OCI-LY3 (cell line): Measurements from ENCODE around the gene USP46.

Source experiments
- H2AFZ ChIP-seq: fragments of 200-600, 300-600 bp; shearing (Covaris generic); 2 replicates; pipeline ENCODE4 v1.6.0; 2014; ENCODE audit warnings: antibody characterized with exemption, low read depth, low read length
- H3K27ac ChIP-seq: fragments of 200-600, 300-600 bp; sonication (generic); 2 replicates; pipeline ENCODE4 v1.5.1; 2014; ENCODE audit warnings: mild to moderate bottlenecking, low read length, moderate library complexity, mixed read lengths
- H3K27me3 ChIP-seq: fragments of 200-600, 300-600 bp; sonication (generic); 2 replicates; pipeline ENCODE4 v1.6.1; 2014; ENCODE audit warnings: low read depth, low read length, mixed read lengths
- H3K36me3 ChIP-seq: fragments of 200-600, 300-600 bp; sonication (generic); replicated peaks from 2 replicates; pipeline ENCODE3; 2014; ENCODE audit warnings: low read depth, low read length, mixed read lengths
- H3K4me1 ChIP-seq: fragments of 300-600, 200-600 bp; sonication (generic); 2 replicates; pipeline ENCODE4 v1.6.1; 2014; ENCODE audit warnings: low read length, mixed read lengths
- H3K4me2 ChIP-seq: fragments of 200-600, 300-600 bp; sonication (generic); 2 replicates; pipeline ENCODE4 v1.6.1; 2014; ENCODE audit warnings: low read length, mixed read lengths
- H3K4me3 ChIP-seq: fragments of 300-600, 200-600 bp; sonication (generic); 2 replicates; pipeline ENCODE4 v1.5.1; 2014; ENCODE audit warnings: antibody characterized with exemption, mild to moderate bottlenecking, low read length, moderate library complexity
- H3K79me2 ChIP-seq: fragments of 300-600, 200-600 bp; shearing (Covaris generic); 2 replicates; pipeline ENCODE4 v1.6.1; 2014; ENCODE audit warnings: mild to moderate bottlenecking, low read length, mixed read lengths
- H3K9ac ChIP-seq: fragments of 300-600, 200-600 bp; shearing (Covaris generic); 2 replicates; pipeline ENCODE4 v1.6.0; 2014; ENCODE audit warnings: mild to moderate bottlenecking, low read length, moderate library complexity
- H3K9me3 ChIP-seq: fragments of 200-600, 300-600 bp; shearing (Covaris generic); 2 replicates; pipeline ENCODE4 v1.6.1; 2014; ENCODE audit warnings: low read length, mixed read lengths; ENCODE audit not compliant: insufficient read depth
- H4K20me1 ChIP-seq: fragments of 200-600, 300-600 bp; sonication (generic); 2 replicates; pipeline ENCODE4 v1.6.1; 2016; ENCODE audit warnings: low read length, mixed read lengths; ENCODE audit not compliant: insufficient read depth
- CTCF ChIP-seq: fragments of 200-600, 300-600 bp; sonication (generic); IDR thresholded peaks from 2 replicates; pipeline ENCODE4 v1.5.1; 2014; ENCODE audit warnings: antibody characterized with exemption, low read length, low read depth
- EZH2phosphoT487 ChIP-seq: fragments of 200-600 bp; shearing (Covaris generic); IDR thresholded peaks from 2 replicates; pipeline ENCODE4 v1.6.1; 2018; ENCODE audit warnings: antibody characterized with exemption, mixed run types, low read depth

Gene USP46

GRCh38 chr4:52612341-52612740 lies 46.8 kb downstream of the USP46 start:
- peaks cover 2% of the 10 kb centered on the region for H3K36me3 ChIP-seq
- no peak overlapping the region for H3K4me2 ChIP-seq
- H3K4me3 ChIP-seq, result no peak overlapping the region
- no peaks in the 10 kb centered on the region for H3K9me3 ChIP-seq
- no peak overlapping the region for H2AFZ ChIP-seq
- H3K4me1 ChIP-seq, result no peaks in the 10 kb centered on the region
- no peaks in the 10 kb centered on the region for H3K27me3 ChIP-seq
- TF ChIP-seq EZH2phosphoT487 (no peak), CTCF (no peak)
- H3K27ac ChIP-seq, result no peak overlapping the region
- H3K9ac ChIP-seq, result no peak overlapping the region
- H3K79me2 ChIP-seq, result no peaks in the 10 kb centered on the region
- H4K20me1 ChIP-seq, result no peaks in the 10 kb centered on the region

- Histone ChIP-seq H3K4me1 (no peaks in the 10 kb centered on the region), H3K79me2 (no peaks in the 10 kb centered on the region), H3K36me3 (peaks cover 10% of the 10 kb centered on the region), H3K9me3 (no peaks in the 10 kb centered on the region), H3K4me3 (no peak overlapping the region), H4K20me1 (no peaks in the 10 kb centered on the region), H3K27me3 (no peaks in the 10 kb centered on the region), H3K9ac (no peak overlapping the region), H3K4me2 (no peak overlapping the region), H3K27ac (no peak overlapping the region), H2AFZ (no peak overlapping the region)
- TF ChIP-seq EZH2phosphoT487 (no peak), CTCF (no peak)
These were observed 48.0 kb downstream of the USP46 start for GRCh38 chr4:52611030-52611555.

- H3K9ac ChIP-seq, result no peak overlapping the region
- H2AFZ ChIP-seq, result no peak overlapping the region
- no peak overlapping the region for H3K27ac ChIP-seq
- no peaks in the 10 kb centered on the region for H3K79me2 ChIP-seq
- H3K36me3 ChIP-seq, result peaks cover 14% of the 10 kb centered on the region
- no peak overlapping the region for H3K4me2 ChIP-seq
- H3K4me1 ChIP-seq, result no peaks in the 10 kb centered on the region
- TF ChIP-seq EZH2phosphoT487 (no peak), CTCF (no peak)
- no peaks in the 10 kb centered on the region for H3K27me3 ChIP-seq
- H3K9me3 ChIP-seq, result no peaks in the 10 kb centered on the region
- H4K20me1 ChIP-seq, result no peaks in the 10 kb centered on the region
- H3K4me3 ChIP-seq, result no peak overlapping the region
These were observed 52.4 kb downstream of the USP46 start for GRCh38 chr4:52606726-52607125.

- Histone ChIP-seq H3K27ac (no peak overlapping the region), H3K27me3 (no peaks in the 10 kb centered on the region), H3K79me2 (no peaks in the 10 kb centered on the region), H4K20me1 (no peaks in the 10 kb centered on the region), H2AFZ (no peak overlapping the region), H3K4me1 (no peaks in the 10 kb centered on the region), H3K9ac (no peak overlapping the region), H3K4me2 (no peak overlapping the region), H3K4me3 (no peak overlapping the region), H3K36me3 (peaks cover 17% of the 10 kb centered on the region), H3K9me3 (no peaks in the 10 kb centered on the region)
- TF ChIP-seq CTCF (no peak), EZH2phosphoT487 (no peak)
These were observed 53.1 kb downstream of the USP46 start for GRCh38 chr4:52606040-52606439.
